COLO668 (cell line): ENCODE results near the gene CAV1.
A peak's percentile ranks its signal among the peaks of the same experiment; 100 is the strongest.
"Not testable (repeated sequence)": the region's sequence is repeated elsewhere in the genome, so short reads cannot be mapped to it uniquely, and the experiment has no call there.

Source experiments
- DNase-seq: peaks from one replicate; lab custom pipeline; 2025; ENCODE audit not compliant: unreplicated experiment; lab: John Stamatoyannopoulos, UW

The CAV1 gene

GRCh38 chr7:116524609-116525297 is at the start of gene CAV1:
TSS of gene CAV1 (plus strand) at chr7:116525036. CDS start at chr7:116525063, 27 bp downstream.
- peak; percentile 66 for DNase-seq

- DNase-seq, result no peak
Measured at GRCh38 chr7:116477625-116478024, 47.2 kb upstream of the CAV1 start.

- DNase-seq, result no peak
Measured at GRCh38 chr7:116478834-116479233, 46.0 kb upstream of the CAV1 start.

GRCh38 chr7:116483271-116483942 is 41.4 kb upstream of the CAV1 start:
- no peak for DNase-seq

- not testable (repeated sequence) for DNase-seq
Measured at GRCh38 chr7:116484389-116484788, 40.4 kb upstream of the CAV1 start.

- no peak for DNase-seq
Measured at GRCh38 chr7:116487907-116488521, 36.8 kb upstream of the CAV1 start.

GRCh38 chr7:116490351-116490750 is 34.5 kb upstream of the CAV1 start:
- no peak for DNase-seq

GRCh38 chr7:116491887-116492653 is 32.8 kb upstream of the CAV1 start:
- no peak for DNase-seq

- no peak for DNase-seq
Measured at GRCh38 chr7:116492654-116493109, 32.2 kb upstream of the CAV1 start.

GRCh38 chr7:116493449-116493848 is 31.4 kb upstream of the CAV1 start:
- DNase-seq, result no peak

GRCh38 chr7:116494472-116494871 is 30.4 kb upstream of the CAV1 start:
- DNase-seq, result no peak

- DNase-seq, result no peak
Measured at GRCh38 chr7:116495736-116496135, 29.1 kb upstream of the CAV1 start.

GRCh38 chr7:116496653-116497052 is 28.2 kb upstream of the CAV1 start:
- no peak for DNase-seq

- DNase-seq, result no peak
Measured at GRCh38 chr7:116497708-116498107, 27.1 kb upstream of the CAV1 start.

- DNase-seq, result peak; percentile 78
Measured at GRCh38 chr7:116499168-116500077, 25.4 kb upstream of the CAV1 start, which contains the start of gene CAV2. TSS of gene CAV2 (plus strand) at chr7:116499738. CDS start at chr7:116499782, 44 bp downstream.

- DNase-seq, result no peak
Measured at GRCh38 chr7:116500078-116500853, 24.6 kb upstream of the CAV1 start.

- DNase-seq, result no peak
Measured at GRCh38 chr7:116501425-116502167, 23.2 kb upstream of the CAV1 start.

GRCh38 chr7:116502201-116503096 is 22.4 kb upstream of the CAV1 start:
- no peak for DNase-seq
